ENCODE results near the gene LYG1.

LYG1 gene

GRCh38 chr2:99275882-99276281 lies 25.1 kb downstream of the LYG1 start:
- DNase-seq: no peak

- DNase-seq: no peak
Observed at GRCh38 chr2:99261242-99261641, 39.8 kb downstream of the LYG1 start.

DNA sequence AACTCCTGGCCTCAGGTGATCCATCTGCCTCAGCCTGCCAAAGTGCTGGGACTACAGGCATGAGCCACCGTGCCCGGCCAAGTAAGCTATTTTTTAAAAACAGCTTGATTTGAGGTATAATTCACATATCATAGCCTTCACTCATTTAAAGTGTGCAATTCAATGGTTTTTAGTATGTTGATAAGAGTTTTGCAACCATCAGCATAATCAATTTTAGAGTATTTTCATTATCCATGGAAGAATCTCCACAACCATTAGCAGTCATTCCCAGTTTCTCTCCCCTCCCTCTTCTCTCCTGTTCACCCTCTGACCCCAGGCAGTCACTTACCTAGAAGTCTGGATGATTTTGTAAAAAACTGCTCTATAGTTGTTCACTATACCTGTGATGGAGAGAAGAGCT lies 40.8 kb downstream of the LYG1 start:
- no peak for DNase-seq

GRCh38 chr2:99259465-99259864 lies 41.5 kb downstream of the LYG1 start:
- DNase-seq: no peak

DNA sequence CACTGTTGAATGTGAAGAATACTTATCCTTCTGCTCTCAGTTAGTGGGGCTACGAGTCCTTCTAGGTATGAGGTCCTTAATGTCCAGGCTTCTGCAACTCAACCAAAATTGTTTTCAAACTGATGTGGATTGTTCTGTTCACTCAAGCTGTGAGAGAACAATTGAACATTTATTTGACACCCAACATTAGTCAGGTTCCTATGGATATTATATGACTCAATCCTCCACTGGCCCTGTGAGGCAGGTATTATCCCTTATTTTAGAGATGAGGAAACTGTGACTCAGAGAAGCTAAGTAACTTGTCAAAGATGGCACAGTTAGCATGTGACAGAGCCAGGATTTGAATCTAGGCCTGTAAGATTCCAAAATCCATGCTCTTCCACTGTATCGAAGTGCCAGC lies 44.3 kb downstream of the LYG1 start:
- DNase-seq: no peak

GRCh38 chr2:99255491-99256318 lies 45.3 kb downstream of the LYG1 start, which contains the start of gene LYG2:
LYG2 (minus strand) TSS chr2:99255666; CDS start chr2:99254260, 1,406 bp downstream.
- DNase-seq: no peak

DNA sequence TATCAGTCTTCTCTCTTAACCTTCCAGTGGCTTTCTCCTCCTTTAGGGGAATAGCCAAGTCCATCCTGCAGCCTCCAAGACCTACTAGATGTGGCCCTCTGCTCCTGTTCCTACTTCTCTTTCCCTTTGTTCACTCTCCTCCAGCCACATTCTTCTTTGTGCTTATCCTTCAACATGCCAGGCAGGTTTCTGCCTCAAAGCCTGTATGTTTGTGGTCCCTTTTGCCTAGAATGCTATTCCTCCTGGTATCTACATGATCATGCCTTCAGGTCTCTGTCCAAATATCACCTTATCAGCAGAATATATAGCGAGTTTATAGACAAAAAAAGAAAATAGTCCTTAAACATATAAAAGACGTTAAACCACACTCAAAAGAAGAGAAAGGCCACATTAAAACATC lies 51.0 kb downstream of the LYG1 start:
- no peak for DNase-seq

- no peak for DNase-seq
Observed at GRCh38 chr2:99242151-99242550, 58.8 kb downstream of the LYG1 start.

DNA sequence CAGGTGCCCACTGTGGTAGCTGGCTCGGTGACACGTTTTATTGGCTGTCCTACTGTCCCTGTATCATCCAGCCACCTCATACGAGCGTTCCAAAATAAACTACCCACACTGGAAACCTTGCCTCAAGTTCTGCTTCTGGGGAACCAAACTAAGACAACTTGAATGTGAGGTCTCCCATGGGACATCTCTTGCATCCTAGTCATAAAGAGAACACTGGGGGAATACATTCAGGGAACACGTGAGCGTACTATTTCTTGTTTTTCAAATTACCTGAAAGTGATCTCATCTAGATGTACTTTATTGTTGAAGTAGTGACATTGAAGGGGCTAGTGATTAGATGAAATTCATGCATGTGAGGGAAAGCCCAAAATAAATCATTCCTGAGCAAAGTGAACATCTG lies 60.6 kb downstream of the LYG1 start:
- no peak for DNase-seq

DNA sequence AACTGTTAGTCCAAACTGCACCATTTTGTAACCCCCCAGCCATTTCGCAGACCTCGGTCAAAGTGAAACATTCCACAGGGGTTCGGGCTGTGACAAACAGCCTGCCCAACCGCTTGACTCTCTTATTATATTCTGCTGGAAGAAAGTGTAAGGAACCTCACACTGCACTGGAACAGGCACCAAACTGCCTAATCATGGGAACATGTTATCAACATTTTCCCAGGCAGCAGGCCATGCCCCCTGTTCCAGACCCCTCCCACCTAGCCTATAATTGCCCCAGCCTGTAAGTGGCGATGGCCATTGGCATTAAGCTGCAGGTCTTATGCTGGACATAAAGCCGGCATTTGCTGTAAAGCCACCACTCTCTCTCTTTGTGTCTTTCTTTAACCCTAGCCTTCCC lies 62.4 kb downstream of the LYG1 start:
- no peak for DNase-seq
